ENCODE results near the gene RTBDN. TPM values are rescaled to one million over a fixed set of nuclear protein-coding genes. Genes with fewer than 3 reads are reported as not detected.
A peak's percentile ranks its signal among the peaks of the same experiment; 100 is the strongest.

The RTBDN gene
- total and polyA plus RNA-seq, 2 of the 8 experiments (the other 6 are each of a cell fraction or from before 2014, with no cell fraction given), result 4.0 to 4.8 TPM

- Histone ChIP-seq H3K27ac (ENCODE audit: low read depth, low read length) (0 out of 2 replicates have a peak overlapping the region, but pooled peaks have one; percentile 3), H4K20me1 (replicated peaks in 1 of 2; ENCODE audit: control insufficient read depth in 1 of 2, insufficient read depth in 2 of 2, low read length in 2 of 2) (peaks cover 0 to 6% of the 10 kb centered on the region in 2 experiments), H3K4ac (replicated peaks; ENCODE audit: insufficient read length, low read depth, low read length) (no peak overlapping the region), H3K27me3 (replicated peaks in 1 of 4; ENCODE audit: control insufficient read depth in 3 of 4, extremely low read depth in 1 of 4, insufficient read depth in 3 of 4, low read length in 3 of 4) (peaks cover 0 to 4% (median under 1%) of the 10 kb centered on the region in 4 experiments; a peak in 2 of 7 replicates), H3K4me3 (ENCODE audit: extremely low read depth in 1 of 4, insufficient read depth in 2 of 4, low read depth in 3 of 4, low read length in 4 of 4) (peak overlapping the region; percentile 85 to 98 (median 97)), H2AFZ (ENCODE audit: low read length) (peak overlapping the region; percentile 73; the same call in 1 of the 2 replicates), H3K79me2 (ENCODE audit: control insufficient read depth in 1 of 2, insufficient read depth in 2 of 2, low read length in 2 of 2) (peaks cover 0 to 16% of the 10 kb centered on the region in 2 experiments; a peak in 2 of 4 replicates), H2BK15ac (ENCODE audit: low read length) (no peak overlapping the region), H3K9ac (replicated peaks in 1 of 4; ENCODE audit: extremely low read depth in 1 of 4, low read depth in 3 of 4, low read length in 3 of 4) (no peak overlapping the region; a peak in 1 of 7 replicates), H3K18ac (ENCODE audit: extremely low read depth, low read length) (no peak overlapping the region), H2BK5ac (ENCODE audit: low read depth, low read length) (no peak overlapping the region), H3K23me2 (ENCODE audit: low read depth, low read length) (peaks cover 18% of the 10 kb centered on the region; the same call in 1 of the 2 replicates), H3K56ac (replicated peaks; ENCODE audit: insufficient read length, low read depth, low read length) (peak overlapping the region; percentile 11), H3K14ac (ENCODE audit: insufficient read length) (no peak overlapping the region), H2BK12ac (ENCODE audit: low read depth, low read length) (no peak overlapping the region), H3K4me2 (ENCODE audit: insufficient read depth in 1 of 2, low read depth in 2 of 2, low read length in 2 of 2) (peak overlapping the region; percentile 91 to 92), H3K79me1 (ENCODE audit: low read depth, low read length) (peaks cover 7% of the 10 kb centered on the region), H2BK120ac (replicated peaks; ENCODE audit: low read depth, low read length) (no peak overlapping the region), H3K4me1 (replicated peaks in 1 of 4; ENCODE audit: control insufficient read depth in 3 of 4, insufficient read depth in 4 of 4, low read length in 3 of 4) (peaks cover 0 to 20% (median 13%) of the 10 kb centered on the region in 4 experiments; a peak in 6 of 7 replicates), H3K36me3 (ENCODE audit: control insufficient read depth in 2 of 4, insufficient read depth in 4 of 4, low read length in 3 of 4) (peaks cover 8 to 19% (median 14%) of the 10 kb centered on the region in 4 experiments; a peak in 7 of 8 replicates), H3K9me3 (ENCODE audit: insufficient read depth in 2 of 2, low read depth in 1 of 2, low read length in 1 of 2) (no peaks in the 10 kb centered on the region), H4K5ac (ENCODE audit: insufficient read length, low read depth, low read length) (no peak overlapping the region), H2AK5ac (ENCODE audit: low read depth, low read length) (no peak overlapping the region), H3K23ac (ENCODE audit: insufficient read length) (no peak overlapping the region), H2BK20ac (ENCODE audit: low read length) (no peak overlapping the region), H4K91ac (replicated peaks; ENCODE audit: insufficient read length, low read length) (peak overlapping the region; percentile 46), H4K8ac (ENCODE audit: extremely low read depth, insufficient read depth, low read length) (no peak overlapping the region; the same call in 1 of the 2 replicates)
- ChIA-PET CTCF (ENCODE audit: partially characterized antibody) (interaction anchor here (0.6 to 17.9 kb wide), 13 partner anchors 11 to 89 kb away, joined by 3 to 288 read pairs (median 5); partner anchors contain the start of gene JUNB), POLR2A (ENCODE audit: partially characterized antibody) (interaction anchor here (0.6 to 15.2 kb wide), 15 partner anchors 10 to 1359 kb away, joined by 3 to 317 read pairs (median 3); partner anchors contain the start of genes HOOK2, JUNB and TRIR)
- DNase-seq (ENCODE audit: low read depth in 1 of 2, low spot score in 2 of 2), result no peak
- TF ChIP-seq EGR1 (IDR thresholded peaks at IDR 0.05; ENCODE audit: borderline replicate concordance, low read depth, low read length) (no peak), SAP30 (IDR thresholded peaks at IDR 0.05; ENCODE audit: insufficient read depth, insufficient replicate concordance, low read length) (peak; percentile 12), SP2 (IDR thresholded peaks at IDR 0.05; ENCODE audit: low read length) (no peak), SUZ12 (IDR thresholded peaks at IDR 0.05; ENCODE audit: low read length) (no peak), MAX (IDR thresholded peaks at IDR 0.05) (no peak)
- FAIRE-seq, result no peak
- 58% methylated on average over 22 of the region's 22 CpGs; no CpG with 5 or more reads in 1 of the 2 experiments for whole genome bisulfite sequencing, 2 experiments (ENCODE audit: extremely low coverage in 1 of 2, insufficient coverage in 1 of 2, insufficient read length in 1 of 2, insufficient replicate concordance in 2 of 2, low coverage in 1 of 2, low lambda C conversion rate in 2 of 2, missing lambda C conversion rate in 1 of 2)
Measured at GRCh38 chr19:12802267-12803106, 31.9 kb downstream of the RTBDN start.

Data from H1 (cell line).